ENCODE results near the gene MEPE.

Gene MEPE, protein sequence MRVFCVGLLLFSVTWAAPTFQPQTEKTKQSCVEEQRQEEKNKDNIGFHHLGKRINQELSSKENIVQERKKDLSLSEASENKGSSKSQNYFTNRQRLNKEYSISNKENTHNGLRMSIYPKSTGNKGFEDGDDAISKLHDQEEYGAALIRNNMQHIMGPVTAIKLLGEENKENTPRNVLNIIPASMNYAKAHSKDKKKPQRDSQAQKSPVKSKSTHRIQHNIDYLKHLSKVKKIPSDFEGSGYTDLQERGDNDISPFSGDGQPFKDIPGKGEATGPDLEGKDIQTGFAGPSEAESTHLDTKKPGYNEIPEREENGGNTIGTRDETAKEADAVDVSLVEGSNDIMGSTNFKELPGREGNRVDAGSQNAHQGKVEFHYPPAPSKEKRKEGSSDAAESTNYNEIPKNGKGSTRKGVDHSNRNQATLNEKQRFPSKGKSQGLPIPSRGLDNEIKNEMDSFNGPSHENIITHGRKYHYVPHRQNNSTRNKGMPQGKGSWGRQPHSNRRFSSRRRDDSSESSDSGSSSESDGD

DNA sequence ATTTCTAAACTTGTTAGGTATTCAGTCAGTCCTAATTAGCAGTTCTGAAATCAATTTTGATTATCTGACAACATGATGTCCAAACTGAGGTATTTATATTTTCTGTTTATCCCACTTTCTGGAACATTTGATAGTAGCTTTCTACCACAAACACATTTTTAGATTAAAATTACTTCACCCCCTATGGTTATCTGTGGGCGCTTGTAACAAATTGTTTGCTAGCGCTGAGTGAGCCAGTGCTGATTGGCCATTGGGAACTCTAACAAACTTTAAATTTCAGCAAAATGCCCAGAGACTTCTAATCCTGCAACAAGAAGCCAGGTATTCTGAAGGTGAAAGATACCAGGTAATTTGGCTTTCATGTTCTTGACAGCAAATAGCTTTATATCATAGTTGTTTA lies at the start of gene MEPE:
Gene MEPE, plus strand, starts transcription at position 301 of the 400 bp plus-strand sequence. CDS start 1,746 bp downstream, outside the sequence.
- no peak for DNase-seq

DNA sequence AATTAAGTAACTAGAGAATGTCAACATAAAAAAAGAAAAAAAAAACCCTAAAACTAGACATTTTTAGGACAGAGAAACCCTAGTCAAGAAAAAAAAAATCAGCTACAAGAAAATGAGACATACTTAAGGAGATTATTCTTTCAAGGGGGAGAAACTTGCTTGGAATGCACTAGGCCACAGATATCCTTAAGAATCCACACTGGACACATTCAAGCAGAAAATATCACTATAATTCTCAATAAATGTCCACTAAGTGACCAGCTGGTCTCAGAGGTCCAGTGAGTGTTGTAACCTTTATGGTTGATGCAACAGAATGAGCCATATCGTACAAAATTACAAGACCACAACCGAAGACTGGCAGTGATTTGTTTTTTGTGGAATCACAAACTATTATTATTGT lies 49.0 kb upstream of the MEPE start:
- no peak for DNase-seq

DNA sequence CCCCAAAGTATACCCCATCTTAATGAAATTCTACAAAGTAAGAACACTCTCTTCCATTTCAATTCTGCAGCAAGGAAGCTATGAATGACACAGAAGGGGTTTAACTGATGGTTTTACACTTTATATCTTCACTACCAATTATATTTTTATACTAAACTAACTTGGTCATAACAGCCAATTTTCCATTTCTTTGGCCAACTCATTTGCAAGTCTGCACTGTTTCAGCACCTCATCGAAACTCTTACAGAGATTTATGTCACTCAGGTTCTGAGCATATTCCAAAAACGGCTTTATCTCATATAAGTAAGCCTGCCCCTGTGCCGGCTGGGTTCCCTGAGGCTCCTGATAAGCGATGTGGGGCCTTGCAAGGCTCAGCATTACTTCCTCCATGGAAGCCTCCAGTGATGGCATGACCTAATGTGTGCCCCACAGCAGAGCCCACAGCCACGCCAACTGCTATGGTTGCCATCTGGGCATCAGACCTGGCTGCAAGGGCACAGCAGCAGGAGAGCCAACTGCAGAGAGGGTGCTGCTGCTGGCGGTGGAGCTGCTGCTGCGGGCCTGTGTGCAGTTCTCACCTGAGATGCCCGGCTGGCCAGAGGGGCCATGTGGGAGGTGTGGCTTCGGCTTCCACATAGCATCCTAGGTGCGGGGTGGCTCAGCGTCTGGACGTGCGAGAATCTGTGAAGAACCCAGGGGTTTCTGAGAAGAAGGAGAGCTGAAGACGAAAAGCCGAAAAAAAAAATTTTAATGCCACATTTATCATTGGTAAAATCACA lies 46.8 kb upstream of the MEPE start:
- no peak for DNase-seq

DNA sequence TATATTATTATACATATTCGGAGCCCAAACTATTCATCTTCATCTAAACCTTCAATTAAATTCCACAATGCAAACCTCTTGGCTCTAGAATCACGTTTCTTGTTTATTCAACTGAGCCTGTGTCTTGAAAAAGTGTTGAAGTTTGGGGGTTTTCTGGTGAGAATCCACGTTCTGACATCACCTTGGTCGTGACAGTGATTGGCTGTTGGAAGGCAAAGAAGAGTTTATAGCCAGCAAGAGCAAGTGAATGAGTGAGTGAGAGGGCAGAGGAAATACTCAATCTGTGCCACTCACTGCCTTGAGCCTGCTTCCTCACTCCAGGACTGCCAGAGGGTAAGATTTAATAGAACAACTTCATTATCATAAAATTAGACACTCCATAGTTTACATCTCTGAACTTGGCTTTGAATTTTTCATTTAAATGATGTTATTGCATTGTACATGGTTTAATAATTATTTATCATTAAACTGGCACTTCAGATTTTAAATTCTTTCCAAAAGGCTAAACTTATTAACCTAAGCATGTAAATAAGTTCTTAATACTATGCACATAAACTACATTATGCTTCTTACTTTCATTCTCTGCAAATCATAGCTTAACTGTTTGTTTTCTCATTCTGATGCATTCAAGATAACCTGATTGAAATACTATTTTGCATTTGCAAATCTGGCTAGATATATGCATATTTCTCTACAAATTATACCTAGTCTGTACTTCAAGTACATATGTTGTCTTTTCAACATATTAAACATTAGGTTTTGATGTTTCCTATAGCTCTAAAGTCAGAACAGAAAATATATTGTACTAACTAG lies 33.3 kb upstream of the MEPE start, which contains the start of gene IBSP:
Gene IBSP, plus strand, starts transcription at position 254 of the 813 bp plus-strand sequence. CDS start 2,808 bp downstream, outside the sequence.
- no peak for DNase-seq

DNA sequence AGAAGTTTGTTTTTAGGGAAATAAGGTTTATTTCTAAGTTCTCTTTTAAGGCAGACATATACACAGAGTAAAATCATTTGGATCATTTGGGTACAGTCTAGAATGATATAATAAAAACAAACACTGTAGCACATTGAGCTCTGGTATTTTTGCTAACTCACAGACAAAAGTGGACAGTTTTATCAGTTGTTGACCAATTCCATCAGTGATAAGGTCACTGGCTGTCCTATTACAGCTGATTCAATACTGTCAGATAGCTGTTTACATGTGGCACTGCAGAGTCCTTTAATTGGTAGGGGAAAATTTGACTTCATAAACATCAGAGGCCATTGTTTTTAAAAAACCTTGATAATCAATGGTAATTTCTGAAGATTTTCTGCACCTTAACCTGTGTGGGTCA lies 29.9 kb upstream of the MEPE start:
- DNase-seq, result no peak

DNA sequence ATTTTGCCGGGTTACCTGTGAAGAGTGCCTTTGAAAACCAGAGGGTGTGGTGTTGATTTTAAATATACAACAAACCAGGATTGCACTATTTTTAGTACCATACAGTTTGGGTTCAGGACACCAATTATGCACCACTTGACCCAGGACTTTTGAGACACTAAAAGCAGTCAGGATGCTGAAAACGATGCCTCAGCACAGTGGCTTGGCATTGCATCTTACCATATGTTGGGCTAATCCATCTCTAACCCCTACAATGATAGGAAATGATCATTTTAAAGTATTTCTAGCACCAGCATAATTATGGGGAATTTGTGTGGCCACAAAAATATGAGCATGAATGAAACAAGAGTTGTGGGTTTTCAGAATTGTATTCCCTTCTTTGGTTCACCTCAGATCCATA lies 29.3 kb upstream of the MEPE start:
- DNase-seq, result no peak

DNA sequence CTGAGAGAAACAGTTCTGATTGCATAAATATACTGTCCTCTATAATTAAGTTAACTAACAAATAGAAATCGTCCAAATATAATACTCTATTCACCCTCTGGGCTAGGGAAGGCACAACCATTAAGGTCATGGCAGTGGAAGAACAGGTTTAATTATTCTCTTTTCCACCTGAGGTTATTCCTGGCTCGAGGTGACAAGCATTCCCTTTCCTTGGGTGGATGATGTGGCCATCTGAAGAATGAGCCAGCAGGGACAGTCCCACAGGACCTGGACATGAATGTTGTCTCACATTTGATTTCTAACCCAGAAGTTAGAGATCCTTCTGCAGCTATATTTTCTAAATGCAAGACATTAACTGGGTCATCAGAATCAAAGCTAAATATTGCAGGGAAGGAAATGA lies 27.9 kb upstream of the MEPE start:
- DNase-seq, result no peak

DNA sequence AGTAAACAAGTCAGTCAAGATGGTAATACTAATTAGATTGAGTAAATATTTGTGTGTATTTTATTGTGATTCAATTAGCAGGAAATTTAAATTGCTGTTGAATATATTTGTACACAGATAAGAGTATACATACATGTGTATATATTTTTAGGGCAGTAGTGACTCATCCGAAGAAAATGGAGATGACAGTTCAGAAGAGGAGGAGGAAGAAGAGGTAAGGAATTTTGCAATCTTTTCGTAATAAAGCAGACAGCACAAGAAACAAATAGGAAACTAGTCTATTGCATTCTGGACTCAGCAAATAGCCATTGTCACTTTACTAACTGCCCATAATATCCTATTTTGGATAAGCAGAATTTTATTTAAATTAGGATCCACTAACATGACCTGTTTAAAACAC lies 26.8 kb upstream of the MEPE start:
- no peak for DNase-seq

DNA sequence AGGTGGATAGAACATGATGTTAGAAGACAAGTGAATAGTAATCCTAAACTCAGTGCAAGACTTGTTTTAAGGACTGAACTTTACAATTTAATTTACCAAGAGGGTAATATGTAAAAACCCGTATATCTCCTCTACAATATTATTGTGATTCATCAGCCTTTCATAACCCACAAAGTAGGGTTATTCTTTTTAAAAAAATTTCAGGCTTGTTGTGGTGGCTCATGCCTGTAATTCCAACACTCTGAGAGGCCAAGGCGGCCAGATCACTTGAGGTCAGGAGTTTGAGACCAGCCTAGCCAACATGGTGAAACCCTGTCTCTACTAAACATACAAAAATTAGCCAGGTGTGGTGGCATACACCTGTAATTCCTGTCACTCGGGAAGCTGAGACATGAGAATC lies 26.2 kb upstream of the MEPE start:
- DNase-seq, result no peak

DNA sequence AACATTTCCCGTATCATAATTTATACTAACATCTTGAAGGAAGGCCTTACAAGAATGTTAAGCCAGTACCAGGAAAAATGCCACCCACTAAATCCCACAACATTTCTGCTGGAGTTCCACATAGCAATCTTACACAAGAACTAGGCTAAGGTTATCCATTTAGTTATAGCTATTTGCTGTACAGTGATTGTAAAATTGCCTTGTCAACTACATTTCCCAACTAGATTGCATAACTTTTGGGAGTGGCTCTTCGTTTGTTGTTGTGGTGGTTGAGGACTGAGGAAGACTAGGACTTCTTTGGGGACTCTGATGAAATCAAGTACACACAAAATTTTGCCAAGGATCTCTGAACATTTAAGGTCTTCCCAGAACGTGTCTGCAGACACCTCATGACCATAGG lies 25.4 kb upstream of the MEPE start:
- DNase-seq, result no peak

DNA sequence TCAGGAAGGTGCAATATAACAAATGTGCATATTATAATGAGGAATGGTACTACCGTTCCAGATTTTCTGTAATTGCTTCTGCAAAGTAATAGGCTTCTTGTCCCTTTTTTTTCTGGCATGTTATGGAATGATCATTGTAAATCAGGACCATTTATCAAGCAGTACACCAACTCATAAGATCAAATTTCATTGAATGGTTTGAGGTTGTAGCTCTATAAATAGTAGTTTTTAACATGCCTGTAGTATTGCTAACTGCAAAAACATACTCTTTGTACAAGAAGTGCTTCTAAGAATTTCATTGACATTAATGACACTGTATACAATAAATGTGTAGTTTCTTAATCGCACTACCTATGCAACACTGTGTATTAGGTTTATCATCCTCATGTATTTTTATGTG lies 20.8 kb upstream of the MEPE start:
- DNase-seq, result no peak

DNA sequence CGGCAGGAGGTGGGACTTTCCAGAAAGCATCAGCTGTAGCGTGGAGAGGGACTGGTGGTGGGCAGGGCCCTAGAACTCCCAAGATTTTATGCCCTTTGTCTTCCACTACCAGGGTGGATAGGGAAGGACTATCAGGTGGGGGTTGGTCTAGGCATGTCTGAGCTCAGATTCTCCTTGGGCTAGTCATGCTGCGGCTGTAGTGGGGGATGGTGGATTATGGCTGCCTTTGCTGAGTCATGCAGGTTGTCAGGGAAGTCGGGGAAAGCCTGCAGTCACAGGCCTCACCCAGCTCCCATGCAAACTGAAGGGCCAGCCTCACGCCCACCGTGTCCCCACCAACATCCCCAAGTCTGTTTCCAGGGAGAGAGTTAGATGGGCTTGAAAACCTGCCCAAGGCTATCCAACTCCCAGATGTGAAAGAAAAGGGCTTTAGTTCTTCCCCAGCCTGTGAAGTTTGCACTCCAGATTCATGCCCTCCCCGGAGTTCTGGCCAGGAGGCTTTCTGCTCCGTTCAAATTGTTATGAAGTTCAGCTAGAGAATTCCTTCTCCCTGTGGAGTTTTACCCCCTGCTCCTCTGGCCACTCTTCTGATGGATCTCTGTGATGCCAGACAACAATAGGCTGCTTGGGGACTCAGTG lies 13.4 kb upstream of the MEPE start:
- no peak for DNase-seq

DNA sequence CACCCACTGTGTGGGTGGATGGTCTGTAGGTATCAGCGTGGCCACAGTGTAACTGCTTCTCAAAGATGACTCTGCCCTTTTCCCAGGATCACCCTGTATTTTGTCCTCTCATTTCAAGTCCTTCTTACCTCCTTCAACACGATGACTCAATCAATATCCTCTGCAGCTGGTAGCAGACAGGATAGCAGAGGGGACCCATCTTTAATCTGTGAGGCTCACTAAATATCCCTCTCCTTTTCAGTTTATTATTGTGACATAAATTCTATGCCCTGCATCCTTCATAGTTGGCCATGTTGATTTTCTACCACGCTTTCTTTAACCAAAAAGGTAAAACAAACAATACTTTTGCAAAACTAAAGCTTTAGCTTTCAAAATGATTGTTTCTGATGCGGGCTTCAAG lies 9.6 kb upstream of the MEPE start:
- no peak for DNase-seq

DNA sequence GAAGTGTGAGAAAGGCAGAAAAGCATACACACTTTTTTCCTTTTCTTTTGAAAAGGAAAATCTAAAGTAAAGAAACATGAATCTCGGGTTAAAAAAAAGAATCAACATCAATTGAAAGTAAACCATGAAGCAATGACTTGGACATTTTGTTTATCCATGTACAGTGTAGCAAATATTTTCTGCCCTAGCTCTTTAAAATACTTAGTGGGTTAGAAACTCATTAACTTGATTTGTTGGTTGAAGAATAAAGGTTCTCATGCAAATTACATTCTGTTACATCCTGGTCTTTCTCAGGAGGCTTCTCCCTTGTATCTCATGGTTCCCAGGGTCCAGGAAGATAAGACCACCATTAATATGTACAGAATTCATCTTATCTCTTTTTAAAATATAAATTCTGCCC lies 9.0 kb upstream of the MEPE start:
- no peak for DNase-seq

DNA sequence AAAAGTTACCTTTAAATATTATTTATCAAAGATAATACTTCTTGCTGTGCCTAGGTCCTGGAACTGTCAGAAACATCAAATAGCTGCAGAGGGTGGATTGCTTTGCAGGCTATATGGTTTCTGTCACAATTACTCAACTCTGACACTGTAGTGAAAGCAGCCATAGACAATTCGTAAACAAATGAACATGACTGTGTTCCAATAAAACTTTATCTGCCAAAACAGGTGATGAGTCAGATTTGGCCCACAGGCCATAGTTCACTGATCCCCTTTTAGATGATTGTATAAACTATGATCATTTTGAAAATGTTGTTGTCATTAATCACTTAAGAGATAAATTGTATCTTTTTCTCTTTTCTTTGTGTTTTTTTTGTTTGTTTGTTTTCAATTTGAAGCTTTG lies 8.4 kb upstream of the MEPE start:
- no peak for DNase-seq

DNA sequence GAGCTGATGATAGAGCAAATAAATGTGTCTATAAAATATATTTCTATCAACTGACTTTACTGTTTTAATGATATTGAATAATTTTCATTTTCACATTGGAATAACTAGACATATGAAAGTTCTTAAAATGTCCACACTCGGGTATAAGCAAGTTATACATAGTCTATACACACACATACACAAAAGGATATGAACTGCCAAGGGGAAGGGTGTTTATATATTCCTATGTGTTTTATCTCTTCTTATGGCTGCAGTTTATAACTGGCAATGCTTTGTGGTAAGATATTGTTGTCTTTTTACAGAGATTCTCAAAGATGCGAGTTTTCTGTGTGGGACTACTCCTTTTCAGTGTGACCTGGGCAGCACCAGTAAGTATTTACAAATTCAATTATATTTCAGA lies 1.6 kb downstream of the MEPE start:
- no peak for DNase-seq

DNA sequence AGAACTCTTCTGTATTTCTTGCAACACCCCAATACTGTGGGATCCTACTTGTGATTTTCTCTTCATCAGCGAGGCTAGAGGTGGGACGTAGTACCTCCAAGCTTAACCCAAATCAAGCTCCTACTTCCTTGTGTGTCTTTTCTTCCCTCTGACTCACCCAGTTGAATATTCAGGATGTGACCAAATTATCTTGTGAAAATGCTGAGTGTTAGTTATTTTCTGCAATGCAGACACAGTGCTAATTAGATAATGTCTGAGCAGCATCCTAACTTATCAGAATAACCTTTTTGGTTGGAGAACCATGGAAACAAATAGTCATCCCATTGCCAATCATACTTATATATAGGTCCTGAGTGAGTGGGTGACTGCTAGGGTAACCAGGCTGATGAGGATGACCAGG lies 2.4 kb downstream of the MEPE start:
- DNase-seq, result no peak

DNA sequence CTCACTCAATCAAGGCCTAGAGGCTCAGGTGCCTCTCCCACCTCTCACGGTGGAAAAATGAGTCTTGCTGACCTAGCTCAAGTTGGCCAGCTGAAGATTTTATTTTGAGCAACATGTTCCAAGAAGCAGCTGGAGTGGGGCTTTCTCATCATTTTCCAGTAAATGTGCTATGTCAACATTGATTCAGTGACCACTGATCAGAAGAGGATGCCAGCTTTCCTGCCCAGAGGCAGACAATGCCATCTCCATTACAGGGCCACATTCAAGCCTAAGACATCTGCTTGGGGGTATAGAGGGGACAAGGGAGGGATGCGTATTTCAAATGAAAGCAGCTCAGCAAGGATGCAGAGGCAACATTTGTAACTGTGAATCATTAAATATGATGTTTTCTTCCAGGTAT lies 3.0 kb downstream of the MEPE start:
- DNase-seq, result no peak

DNA sequence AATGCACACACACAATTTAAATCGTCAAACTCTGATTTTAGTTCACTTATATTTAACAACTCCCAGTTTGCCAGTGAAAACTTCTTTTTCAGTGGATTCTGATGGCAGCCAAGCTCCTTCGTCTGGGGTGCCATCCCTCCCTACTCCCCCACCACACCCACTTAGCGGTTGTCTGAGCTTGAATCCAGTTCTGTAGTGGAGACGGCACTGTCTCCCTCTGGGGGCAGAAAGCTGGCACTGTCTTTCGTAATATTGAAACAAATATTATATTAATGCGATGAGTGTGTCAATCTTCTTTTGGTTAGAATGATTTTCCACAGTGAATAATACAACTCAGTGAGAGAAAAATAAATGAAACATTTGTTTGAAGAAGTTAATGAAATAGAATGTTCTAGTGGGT lies 5.4 kb downstream of the MEPE start:
- no peak for DNase-seq

DNA sequence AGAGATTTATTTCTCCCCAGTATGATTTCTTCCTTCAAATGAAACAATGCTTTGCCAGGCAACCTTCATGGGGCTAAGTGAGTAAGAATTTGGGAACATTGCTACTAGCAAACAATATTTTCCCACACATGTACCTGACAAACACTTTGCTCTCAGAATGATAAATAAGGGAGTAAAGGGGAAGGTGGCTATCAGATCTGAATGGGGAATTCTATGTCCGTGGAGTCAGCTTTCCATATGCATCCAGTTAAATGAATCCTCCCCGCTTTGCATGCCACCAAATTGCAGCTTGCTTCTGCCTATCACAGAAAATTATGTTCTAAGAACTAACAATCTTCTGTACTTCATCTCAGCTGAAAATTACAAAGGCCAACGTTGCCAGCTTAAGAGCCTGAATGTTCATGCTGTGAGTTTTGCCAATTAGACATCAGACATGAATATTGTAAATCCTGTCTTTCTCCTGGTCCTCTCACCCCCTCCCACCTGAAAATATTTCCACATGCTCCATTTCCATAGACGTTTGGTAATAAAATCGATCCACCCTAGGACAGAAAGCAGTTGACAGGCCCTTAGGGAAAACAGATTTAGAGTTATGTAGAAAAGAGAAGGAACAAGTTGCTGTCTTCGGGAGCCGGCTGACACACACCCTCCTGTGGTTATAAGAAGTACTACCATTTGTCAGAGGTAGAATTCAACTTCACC lies 6.3 kb downstream of the MEPE start:
- peak; percentile 15 for DNase-seq

DNA sequence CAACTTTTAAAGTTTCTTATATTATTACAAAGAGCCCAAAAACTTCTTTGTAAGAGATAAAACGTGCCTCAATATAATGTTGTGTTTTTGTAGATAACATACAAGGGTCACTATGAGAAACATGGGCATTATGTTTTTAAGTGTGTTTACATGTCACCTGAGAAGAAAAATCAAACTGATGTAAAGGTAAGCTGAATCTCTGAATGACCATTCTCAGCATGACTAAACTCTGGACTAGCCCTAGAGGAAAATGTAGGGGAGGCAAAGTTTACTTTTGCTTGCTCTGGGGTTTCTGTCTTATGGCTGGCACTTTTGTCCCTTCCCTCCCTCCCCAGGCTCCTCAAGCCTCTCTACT lies 6.8 kb downstream of the MEPE start:
- DNase-seq, result no peak

DNA sequence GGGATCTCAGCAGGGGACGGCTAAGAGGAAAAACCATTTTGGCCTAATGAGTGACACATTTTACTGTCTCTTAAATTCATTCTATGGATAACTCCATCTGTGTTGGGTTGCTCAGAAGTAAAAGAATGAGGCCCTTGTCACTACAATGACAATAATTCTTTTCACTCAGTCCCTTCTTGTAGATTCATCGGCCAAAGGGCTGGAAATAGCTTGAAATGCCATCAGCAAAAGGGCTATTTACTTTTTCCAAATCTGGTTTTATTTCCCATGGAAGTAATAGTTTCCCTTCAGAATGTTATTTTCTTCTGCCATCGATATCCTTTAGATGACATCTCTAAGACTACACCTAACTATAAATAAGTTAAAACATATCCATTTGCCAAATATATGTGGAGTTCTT lies 7.4 kb downstream of the MEPE start:
- no peak for DNase-seq
